ENCODE results near the gene LILRA1.
"Not testable (repeated sequence)": the region's sequence is repeated elsewhere in the genome, so short reads cannot be mapped to it uniquely, and the experiment has no call there.

Gene LILRA1

GRCh38 chr19:54574527-54575056 lies 18.8 kb upstream of the LILRA1 start:
- H3K4me3 ChIP-seq (ENCODE audit: low read length): no peak overlapping the region
- peak overlapping the region; percentile 91; the same call in 1 of the 2 replicates for H3K4me2 ChIP-seq (ENCODE audit: low read length)
- no peaks in the 10 kb centered on the region for H3K36me3 ChIP-seq (ENCODE audit: control insufficient read depth, low read length)
- H3K27me3 ChIP-seq (ENCODE audit: control insufficient read depth, low read length): no peaks in the 10 kb centered on the region
- no peaks in the 10 kb centered on the region for H3K79me2 ChIP-seq (ENCODE audit: control insufficient read depth, low read length)
- H3F3A ChIP-seq (ENCODE audit: control insufficient read depth, insufficient read depth): no peaks in the 10 kb centered on the region
- H3K9me2 ChIP-seq (replicated peaks; ENCODE audit: control insufficient read depth, low read length): no peaks in the 10 kb centered on the region
- H4K20me1 ChIP-seq (ENCODE audit: control insufficient read depth, insufficient read depth, low read depth, low read length): no peaks in the 10 kb centered on the region
- TF ChIP-seq EZH2phosphoT487 (IDR thresholded peaks at IDR 0.05; ENCODE audit: borderline replicate concordance, low read length) (no peak), CTCF (IDR thresholded peaks at IDR 0.05; ENCODE audit: low read depth, low read length, poor library complexity, severe bottlenecking) (no peak)
- no peaks in the 10 kb centered on the region for H3K9me3 ChIP-seq (ENCODE audit: control insufficient read depth, insufficient read depth, low read length)
- H3K27ac ChIP-seq (ENCODE audit: low read depth, low read length): no peak overlapping the region
- peaks cover 31% of the 10 kb centered on the region for H3K4me1 ChIP-seq (ENCODE audit: control insufficient read depth, low read length)

GRCh38 chr19:54575205-54575604 lies 18.2 kb upstream of the LILRA1 start:
- H4K20me1 ChIP-seq (ENCODE audit: control insufficient read depth, insufficient read depth, low read depth, low read length); H3K9me3 ChIP-seq (ENCODE audit: control insufficient read depth, insufficient read depth, low read length); H3F3A ChIP-seq (ENCODE audit: control insufficient read depth, insufficient read depth); H3K79me2 ChIP-seq (ENCODE audit: control insufficient read depth, low read length); H3K27me3 ChIP-seq (ENCODE audit: control insufficient read depth, low read length); H3K4me2 ChIP-seq (ENCODE audit: low read length); H3K4me3 ChIP-seq (ENCODE audit: low read length); H3K27ac ChIP-seq (ENCODE audit: low read depth, low read length); H3K9me2 ChIP-seq (replicated peaks; ENCODE audit: control insufficient read depth, low read length); H3K36me3 ChIP-seq (ENCODE audit: control insufficient read depth, low read length): not testable (repeated sequence)
- peaks cover 31% of the 10 kb centered on the region for H3K4me1 ChIP-seq (ENCODE audit: control insufficient read depth, low read length)

- Histone ChIP-seq H3K9me2 (replicated peaks; ENCODE audit: control insufficient read depth, low read length) (no peaks in the 10 kb centered on the region), H3K27ac (ENCODE audit: low read depth, low read length) (no peak overlapping the region), H3K36me3 (ENCODE audit: control insufficient read depth, low read length) (no peaks in the 10 kb centered on the region), H3K4me2 (ENCODE audit: low read length) (no peak overlapping the region), H3K79me2 (ENCODE audit: control insufficient read depth, low read length) (no peaks in the 10 kb centered on the region), H3K9me3 (ENCODE audit: control insufficient read depth, insufficient read depth, low read length) (no peaks in the 10 kb centered on the region), H3F3A (ENCODE audit: control insufficient read depth, insufficient read depth) (no peaks in the 10 kb centered on the region), H3K4me3 (ENCODE audit: low read length) (no peak overlapping the region), H3K4me1 (ENCODE audit: control insufficient read depth, low read length) (peaks cover 31% of the 10 kb centered on the region), H4K20me1 (ENCODE audit: control insufficient read depth, insufficient read depth, low read depth, low read length) (no peaks in the 10 kb centered on the region), H3K27me3 (ENCODE audit: control insufficient read depth, low read length) (no peaks in the 10 kb centered on the region)
- TF ChIP-seq CTCF (IDR thresholded peaks at IDR 0.05; ENCODE audit: low read depth, low read length, poor library complexity, severe bottlenecking) (no peak), EZH2phosphoT487 (IDR thresholded peaks at IDR 0.05; ENCODE audit: borderline replicate concordance, low read length) (no peak)
Observed at GRCh38 chr19:54576411-54576976, 16.9 kb upstream of the LILRA1 start.

- Histone ChIP-seq H4K20me1 (ENCODE audit: control insufficient read depth, insufficient read depth, low read depth, low read length) (no peaks in the 10 kb centered on the region), H3K27me3 (ENCODE audit: control insufficient read depth, low read length) (no peaks in the 10 kb centered on the region), H3K79me2 (ENCODE audit: control insufficient read depth, low read length) (no peaks in the 10 kb centered on the region), H3K4me1 (ENCODE audit: control insufficient read depth, low read length) (peaks cover 25% of the 10 kb centered on the region), H3F3A (ENCODE audit: control insufficient read depth, insufficient read depth) (no peaks in the 10 kb centered on the region), H3K36me3 (ENCODE audit: control insufficient read depth, low read length) (no peaks in the 10 kb centered on the region), H3K27ac (ENCODE audit: low read depth, low read length) (no peak overlapping the region), H3K4me3 (ENCODE audit: low read length) (no peak overlapping the region), H3K9me2 (replicated peaks; ENCODE audit: control insufficient read depth, low read length) (no peaks in the 10 kb centered on the region), H3K9me3 (ENCODE audit: control insufficient read depth, insufficient read depth, low read length) (no peaks in the 10 kb centered on the region), H3K4me2 (ENCODE audit: low read length) (no peak overlapping the region)
- TF ChIP-seq CTCF (IDR thresholded peaks at IDR 0.05; ENCODE audit: low read depth, low read length, poor library complexity, severe bottlenecking) (no peak), EZH2phosphoT487 (IDR thresholded peaks at IDR 0.05; ENCODE audit: borderline replicate concordance, low read length) (no peak)
Observed at GRCh38 chr19:54577334-54577733, 16.1 kb upstream of the LILRA1 start.

- not testable (repeated sequence) for H4K20me1 ChIP-seq (ENCODE audit: control insufficient read depth, insufficient read depth, low read depth, low read length); H3K9me2 ChIP-seq (replicated peaks; ENCODE audit: control insufficient read depth, low read length); H3K27ac ChIP-seq (ENCODE audit: low read depth, low read length); H3K4me3 ChIP-seq (ENCODE audit: low read length); H3K79me2 ChIP-seq (ENCODE audit: control insufficient read depth, low read length); H3K36me3 ChIP-seq (ENCODE audit: control insufficient read depth, low read length); H3K27me3 ChIP-seq (ENCODE audit: control insufficient read depth, low read length); H3K9me3 ChIP-seq (ENCODE audit: control insufficient read depth, insufficient read depth, low read length); H3K4me2 ChIP-seq (ENCODE audit: low read length); H3F3A ChIP-seq (ENCODE audit: control insufficient read depth, insufficient read depth)
- H3K4me1 ChIP-seq (ENCODE audit: control insufficient read depth, low read length): peaks cover 15% of the 10 kb centered on the region
Observed at GRCh38 chr19:54578268-54578667, 15.2 kb upstream of the LILRA1 start.

Measured in DOHH2 (cell line).